Hippocampal formation (tissue), 2 donors: Measurements from ENCODE around the gene L3MBTL1.
A peak's percentile ranks its signal among the peaks of the same experiment; 100 is the strongest.

Experiments
- DNase-seq, 2 donors: peaks; one replicate each; lab custom pipeline; 2025; lab: John Stamatoyannopoulos, UW

The L3MBTL1 gene

DNA sequence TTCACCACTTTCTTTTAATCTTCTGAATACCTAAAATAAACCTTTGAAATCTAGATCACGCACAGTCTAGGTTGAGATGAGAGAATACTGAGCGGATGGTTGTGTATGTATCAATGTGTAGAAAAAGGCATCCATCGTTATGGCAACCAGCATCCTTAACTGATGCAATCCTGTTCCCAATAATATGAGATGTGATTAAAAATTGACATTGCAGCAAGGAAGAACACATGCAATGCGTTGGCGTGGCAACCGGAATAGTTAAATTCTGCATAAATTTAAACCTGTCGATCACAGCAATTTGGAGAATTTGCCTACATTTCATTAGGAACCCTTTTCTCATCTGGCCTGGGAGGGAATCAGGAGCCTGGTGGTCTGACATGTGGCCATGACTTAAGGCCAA is 1.3 kb upstream of the L3MBTL1 start:
- no peak for DNase-seq

DNA sequence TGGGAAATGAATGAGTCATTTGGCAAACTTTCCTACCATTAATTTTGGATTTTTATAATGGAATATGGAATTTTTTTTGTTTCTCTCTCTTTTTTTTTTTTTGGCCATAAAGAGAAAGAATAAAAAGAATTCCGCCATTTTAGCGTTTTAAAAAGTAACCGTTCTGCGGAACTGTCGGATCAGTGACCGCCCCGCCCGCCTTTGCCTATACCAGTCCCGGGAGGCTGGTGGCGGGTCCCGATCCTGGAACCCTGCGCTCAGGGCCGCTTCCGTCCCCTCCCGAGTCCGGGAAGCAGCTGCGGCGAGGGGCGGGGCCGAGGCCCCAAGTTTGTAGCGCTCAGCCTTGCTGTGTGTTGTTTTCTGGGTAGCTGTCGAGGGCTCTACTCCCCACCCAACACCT is 609 bp downstream of the L3MBTL1 start:
- no peak for DNase-seq

DNA sequence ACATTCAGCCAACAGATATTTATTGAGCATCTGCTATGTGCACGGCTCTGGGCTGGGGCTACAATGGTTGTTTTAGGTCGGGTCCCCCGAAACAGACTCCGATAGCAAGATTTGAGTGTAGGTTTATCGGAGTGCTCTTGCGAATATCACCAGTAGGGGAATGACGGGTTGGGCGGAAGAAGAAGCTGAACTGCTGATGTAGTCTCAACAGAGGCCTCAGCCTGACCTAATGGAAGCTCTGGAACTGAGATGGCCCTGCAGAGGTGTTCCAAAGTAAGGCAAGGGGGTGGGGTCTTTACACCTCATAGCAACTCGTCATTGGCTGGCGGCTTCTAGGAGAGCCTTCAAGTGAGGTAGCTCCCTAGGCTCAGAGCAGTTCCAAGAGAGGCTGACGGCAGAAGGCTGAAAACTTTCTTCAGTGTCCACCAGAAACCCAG is 1.1 kb downstream of the L3MBTL1 start:
- no peak for DNase-seq

DNA sequence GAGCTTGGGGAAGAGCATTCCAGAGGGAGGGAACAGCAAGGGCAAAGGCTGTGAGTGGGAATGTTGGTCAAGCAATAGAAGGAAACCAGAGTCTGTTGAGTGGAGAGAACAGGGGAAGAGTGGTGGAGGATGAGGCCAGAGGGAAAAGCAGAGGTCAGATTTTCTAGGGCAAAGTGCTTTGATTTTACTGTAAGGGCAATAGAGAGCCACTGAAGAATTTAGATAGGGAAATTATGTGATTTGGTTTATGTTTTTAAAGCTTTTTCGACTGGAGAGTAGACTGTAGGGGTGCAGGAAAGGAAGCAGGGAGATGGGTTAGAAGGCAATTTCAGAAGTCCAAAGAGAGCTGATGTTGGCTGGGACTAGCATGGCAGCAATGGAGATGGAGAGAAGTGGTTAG is 4.4 kb downstream of the L3MBTL1 start:
- no peak for DNase-seq

DNA sequence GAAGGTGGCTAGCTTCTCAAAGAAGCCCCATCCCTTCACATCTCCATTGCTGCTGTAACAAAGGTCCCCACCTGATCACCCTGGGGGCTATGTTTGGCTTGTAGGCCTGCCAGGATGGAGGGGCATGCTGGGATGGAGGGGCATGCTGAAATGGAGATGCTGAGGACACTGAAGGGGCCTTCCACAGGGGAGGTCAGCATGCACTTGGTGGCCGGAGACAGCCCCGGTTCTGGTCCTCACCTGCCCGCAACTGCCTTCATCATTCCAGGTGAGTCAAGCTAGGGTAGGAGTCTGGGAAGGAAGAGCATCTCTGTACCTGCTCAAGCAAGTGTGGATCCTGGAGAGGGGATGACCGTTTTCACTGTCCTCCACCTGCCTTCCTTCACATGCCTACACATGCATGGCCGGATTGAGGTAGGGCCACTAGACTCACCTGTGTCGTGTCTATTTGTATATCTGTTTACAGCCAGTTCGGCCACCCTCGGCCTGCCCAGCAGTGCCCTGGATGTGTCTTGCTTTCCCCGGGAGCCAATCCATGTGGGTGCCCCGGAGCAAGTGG is 6.0 kb downstream of the L3MBTL1 start:
- DNase-seq = no peak

DNA sequence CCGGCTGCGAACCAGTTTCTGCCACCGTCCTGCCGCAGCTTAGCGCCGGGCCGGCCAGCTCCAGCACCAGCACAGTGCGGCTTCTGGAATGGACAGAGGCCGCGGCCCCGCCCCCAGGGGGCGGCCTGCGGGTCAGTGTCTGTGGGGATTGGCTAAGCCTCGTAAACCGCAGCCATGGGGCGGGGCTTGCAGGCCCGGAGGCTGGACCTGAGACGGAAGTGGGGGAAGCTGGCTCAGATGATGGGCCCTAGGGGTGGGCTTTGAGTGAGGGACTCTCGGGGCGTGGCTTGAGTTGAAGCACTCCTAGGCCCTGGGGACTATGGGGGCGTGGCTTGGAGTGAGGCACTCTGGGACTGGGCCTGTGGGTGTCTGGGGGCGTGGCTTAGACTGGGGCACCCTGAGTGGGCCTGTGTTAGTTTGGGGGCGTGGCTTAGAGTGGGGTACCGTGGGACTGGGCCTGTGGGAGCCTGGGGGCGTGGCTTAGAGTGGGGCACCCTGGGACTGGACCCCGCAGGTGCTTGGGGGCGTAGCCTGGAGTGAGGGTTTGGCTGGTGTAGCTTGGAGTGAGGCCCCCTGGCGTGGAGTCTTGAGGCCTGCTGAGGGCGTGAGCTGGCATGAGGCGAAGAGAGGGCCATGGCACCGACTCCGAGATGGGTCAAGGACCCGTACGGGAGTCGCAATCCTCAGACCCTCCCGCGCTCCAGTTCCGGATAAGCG is 6.6 kb downstream of the L3MBTL1 start:
- DNase-seq = peak; percentile 97 to 98

DNA sequence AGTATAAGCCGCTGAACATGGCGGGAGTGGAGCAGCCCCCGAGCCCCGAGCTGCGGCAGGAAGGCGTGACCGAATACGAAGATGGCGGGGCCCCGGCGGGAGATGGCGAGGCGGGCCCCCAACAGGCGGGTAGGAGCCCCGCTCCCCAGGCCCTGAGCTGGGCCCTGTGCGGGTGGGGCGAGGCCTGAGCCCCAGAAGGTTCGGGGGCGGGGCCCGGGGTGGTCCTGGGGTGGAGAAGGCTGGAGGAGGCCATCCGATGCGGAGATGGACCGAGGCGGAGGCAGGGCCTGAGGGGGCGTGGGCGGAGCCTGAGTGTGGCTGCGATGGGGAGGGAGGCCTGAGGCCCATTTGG is 7.1 kb downstream of the L3MBTL1 start:
- DNase-seq = no peak

DNA sequence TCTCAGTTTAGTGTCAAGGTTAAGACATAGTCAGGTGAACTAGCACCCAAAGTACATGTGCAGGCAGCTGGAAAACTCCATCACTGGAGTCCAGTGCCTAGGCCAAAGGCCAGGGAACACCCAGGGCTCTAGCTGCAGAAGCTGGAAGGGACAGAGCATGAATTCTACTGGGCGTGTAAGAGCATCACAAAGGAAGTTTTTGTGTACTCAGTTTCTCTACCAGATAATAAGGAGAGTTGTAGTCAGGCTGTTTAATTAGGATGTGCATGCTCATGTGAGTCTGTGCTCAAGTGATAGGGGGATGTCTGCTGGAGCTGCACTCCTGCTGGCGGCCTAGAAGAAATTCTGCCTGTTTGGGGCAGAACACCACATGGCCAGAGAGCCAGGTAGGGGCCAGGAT is 8.1 kb downstream of the L3MBTL1 start:
- peak in 1 of 2 donors; percentile 29 for DNase-seq

DNA sequence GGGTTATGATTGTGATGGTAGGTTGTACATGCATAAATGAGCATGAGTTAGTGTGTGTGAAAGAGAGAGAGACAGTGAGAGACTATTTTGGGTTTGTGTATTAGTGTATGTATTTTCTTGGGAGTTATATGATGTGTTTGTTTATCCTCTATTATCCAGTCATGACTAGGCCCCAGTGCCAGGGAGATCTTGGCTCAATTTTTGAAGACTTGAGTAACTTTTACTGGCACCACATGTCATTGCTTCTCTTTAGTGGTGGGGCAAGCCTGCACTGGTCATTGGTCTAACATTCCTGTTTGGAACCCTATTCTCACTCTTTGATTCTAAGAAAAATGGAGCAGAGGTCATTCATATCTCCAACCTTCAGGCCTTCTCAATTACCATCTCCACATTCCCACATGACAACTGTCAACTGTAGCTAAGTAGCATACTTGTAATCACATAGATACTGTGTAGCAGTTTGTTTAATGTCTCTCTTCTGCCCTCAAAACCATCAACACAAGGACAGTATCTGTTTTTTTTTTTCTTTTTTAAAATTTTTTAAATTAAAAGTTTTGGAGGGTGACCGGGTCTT is 8.8 kb downstream of the L3MBTL1 start:
- DNase-seq = no peak

DNA sequence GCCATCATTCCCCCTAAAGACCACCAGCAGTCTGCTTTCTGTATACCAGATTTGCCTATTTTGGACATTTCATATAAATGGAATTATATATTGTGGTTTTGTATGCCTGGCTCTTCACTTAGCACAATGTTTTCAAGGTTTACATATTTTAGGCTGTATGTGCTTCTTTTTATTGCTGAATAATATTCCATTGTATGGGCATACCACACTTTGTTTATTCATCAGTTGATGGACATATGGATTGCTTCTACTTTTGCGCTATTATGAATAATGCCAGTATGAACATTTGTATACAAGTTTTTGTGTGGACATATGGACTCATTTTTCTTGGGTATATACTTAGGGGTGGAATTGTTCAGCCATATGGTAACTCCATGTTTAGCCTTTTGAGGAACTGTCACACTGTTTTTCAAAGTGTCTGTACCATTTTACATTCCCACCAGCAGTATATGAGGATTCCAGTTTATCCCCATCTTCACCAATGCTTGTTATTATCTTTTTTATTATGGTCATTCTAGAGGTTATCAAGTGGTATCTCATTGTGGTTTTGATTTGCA is 12.7 kb downstream of the L3MBTL1 start:
- no peak for DNase-seq

DNA sequence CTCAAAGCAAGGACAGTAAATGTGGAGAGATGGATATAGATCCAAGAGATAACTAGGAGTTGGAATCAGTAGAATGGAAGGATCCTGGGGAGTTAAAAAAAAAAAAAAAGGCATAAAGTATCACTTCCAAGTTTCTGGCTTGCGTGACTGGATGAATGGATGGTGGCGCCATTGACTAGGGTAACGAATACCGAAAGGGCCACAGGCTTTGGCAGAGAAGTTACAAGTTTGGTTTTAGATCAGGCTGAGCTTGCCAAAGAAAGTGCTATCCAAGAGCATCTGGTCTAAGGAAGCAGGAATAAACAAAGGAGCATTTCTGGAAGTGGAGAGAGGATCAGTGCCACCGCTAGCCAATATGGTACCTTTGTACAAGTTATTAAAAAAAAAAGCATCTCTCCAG is 17.5 kb downstream of the L3MBTL1 start:
- DNase-seq = peak in 1 of 2 donors; percentile 20

DNA sequence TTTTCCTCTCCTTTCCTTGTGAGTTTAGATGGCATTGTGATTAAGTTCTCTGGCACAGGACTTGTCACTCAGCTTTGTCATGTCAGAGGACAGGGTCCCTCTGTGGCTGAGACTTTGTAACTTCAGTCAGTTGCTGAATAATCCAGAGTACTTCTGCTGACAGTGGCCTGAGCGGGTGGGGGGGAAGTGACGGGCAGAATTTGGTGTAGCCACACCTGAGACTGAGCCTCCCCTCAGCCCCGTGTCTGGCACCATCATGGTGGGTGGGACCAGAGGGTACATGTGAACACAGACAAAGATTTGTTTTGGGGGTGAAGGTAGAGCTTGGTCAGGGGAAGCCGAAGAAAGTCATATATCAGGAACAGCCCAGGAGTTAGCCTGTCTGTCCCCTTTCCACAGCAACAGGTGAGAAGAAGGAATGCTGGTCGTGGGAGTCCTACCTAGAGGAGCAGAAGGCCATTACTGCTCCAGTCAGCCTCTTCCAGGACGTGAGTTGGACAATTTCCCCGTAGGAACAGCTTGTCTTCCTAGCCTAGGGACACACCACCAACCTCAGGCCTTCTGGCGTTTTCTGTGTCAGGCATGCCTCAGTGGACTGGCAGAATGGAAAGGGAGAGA is 20.9 kb downstream of the L3MBTL1 start:
- no peak for DNase-seq

DNA sequence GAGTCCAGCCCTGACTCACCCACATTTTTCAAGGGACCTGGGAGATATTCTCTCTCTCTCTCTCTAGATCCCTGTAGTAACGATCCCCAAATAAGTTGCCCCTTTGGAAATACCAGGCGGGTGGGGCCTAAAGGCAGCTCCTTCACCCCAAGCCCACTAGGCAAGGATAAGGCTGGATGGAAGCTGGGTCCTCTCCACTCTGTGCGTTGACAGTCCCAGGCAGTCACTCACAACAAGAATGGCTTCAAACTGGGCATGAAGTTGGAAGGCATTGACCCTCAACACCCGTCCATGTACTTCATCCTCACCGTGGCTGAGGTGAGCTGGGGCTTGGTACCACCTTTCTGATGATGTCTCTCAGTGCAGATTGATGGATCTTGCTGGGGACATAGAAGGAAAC is 21.6 kb downstream of the L3MBTL1 start:
- DNase-seq = no peak

DNA sequence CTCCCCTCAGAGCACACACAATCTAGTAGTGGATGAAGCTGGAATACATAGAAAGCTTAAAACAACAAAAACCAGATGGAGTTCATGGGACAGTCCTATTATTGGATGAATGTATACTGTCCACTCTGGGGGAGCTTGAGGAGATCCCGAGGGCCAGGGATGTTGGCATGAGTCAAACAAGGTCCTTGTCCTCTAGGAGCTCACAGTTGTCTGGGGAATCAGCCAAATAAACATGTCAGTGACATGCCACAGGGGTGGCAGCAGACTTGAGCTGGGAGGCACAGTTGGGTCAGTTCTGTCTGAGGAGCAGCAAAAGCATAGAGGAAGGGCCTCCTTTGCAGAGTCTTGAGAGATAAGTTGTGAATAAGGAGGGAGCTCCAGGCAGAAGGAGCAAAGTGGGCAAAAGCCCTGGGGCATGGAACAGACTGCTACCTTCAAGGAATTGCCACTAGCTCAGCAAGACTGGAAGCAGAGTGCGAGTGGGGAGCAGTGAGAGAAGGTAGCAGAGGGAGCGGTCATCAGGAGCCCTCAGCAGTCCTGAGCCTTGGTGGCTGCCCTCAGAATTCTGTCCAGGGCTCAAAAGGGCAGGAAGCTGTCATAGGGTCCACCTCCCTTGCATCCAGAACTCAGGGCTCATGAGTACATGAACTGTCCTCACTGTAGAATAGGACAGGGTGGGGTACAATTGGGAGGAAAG is 22.1 kb downstream of the L3MBTL1 start:
- DNase-seq = no peak

DNA sequence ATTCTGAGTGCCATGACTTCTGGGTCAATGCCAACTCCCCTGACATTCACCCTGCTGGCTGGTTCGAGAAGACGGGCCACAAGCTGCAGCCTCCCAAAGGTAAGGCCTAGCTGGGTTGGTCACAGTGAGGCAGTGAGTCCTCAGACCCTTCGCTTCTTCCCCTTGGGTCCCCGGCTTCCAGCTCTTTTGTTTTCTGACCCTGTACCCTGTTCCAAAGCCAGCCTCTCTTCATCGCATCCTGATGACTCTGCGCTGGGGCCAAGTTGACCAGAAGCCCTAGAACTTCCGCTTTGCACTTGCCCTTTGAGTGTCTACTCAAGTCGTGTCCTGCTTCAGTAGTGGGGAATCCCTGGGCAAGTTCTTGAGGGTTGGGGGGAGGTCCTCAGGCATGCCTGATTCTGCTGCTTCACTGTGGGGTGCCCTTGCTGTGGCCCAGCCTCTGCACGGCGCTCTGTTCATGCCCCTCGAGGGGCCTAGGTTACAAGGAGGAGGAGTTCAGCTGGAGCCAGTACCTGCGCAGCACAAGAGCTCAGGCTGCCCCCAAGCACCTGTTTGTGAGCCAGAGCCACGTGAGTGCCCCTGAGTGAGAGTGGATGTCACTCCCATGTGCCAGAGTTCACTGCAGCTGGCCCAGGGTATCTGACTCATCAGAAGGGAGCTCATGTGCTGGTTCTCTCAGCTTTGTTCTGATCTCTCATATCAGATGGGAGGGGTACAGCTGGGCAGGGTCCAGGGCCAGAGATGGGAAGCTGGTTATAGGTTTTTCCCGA is 23.0 kb downstream of the L3MBTL1 start:
- no peak for DNase-seq

DNA sequence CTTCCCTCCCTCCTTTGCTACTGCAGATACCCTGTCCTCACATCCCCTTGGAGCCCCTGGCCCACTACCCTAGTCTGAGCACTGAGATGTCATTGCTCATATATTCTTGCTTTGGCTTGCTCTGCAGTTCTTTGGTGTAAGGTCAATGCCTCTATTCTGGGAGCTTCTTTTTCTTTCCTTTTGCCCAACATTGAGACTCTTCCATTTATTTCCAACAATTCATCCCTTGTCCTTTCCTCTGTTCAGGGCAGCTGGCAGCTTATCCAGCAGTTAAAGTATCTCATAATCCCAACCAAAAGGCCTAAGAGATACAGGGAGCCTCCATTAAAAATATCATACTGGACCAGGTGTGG is 23.6 kb downstream of the L3MBTL1 start:
- no peak for DNase-seq

DNA sequence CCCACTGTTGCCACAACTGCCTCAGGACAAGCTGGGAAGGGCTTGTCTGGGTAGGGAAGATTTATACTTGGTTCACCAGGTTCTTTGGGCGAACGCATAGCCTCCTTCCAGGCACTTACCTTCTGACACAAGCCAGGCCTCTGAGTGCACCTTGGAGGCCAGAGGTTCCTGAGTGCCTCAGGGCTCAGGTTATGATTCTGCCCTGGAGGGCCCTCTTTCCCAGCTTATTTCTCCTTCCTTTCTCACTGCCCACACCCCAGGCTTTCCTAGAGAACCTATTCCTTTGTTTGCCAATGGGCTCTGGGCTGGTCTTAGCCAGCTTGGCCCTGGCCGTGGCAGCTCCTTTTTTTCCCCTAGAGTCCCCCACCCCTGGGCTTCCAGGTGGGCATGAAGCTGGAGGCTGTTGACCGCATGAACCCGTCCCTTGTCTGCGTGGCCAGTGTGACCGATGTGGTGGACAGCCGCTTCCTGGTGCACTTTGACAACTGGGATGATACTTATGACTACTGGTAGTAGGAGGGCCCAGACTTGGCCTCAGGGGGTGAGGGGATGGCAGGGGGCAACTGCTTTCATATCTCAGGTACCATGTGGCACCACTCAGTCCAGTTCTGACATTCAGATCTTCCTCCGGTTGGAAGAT is 25.0 kb downstream of the L3MBTL1 start:
- no peak for DNase-seq

DNA sequence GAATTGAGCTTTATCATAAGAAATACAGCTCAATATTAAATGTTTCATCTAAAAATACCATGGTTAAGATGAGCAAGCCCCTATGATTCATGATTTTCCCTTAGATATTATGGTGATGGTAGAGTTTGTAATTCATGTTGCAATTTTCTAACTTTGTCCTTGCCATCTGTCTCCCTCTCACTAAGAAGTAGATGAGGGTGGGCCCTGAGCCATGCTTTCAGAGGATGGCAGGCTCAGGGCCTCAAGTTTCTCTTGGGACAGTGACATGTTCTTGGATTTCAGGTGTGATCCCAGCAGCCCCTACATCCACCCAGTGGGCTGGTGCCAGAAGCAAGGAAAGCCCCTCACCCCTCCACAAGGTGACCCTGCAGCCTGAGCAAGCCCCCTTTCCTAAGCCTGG is 25.6 kb downstream of the L3MBTL1 start:
- peak in 1 of 2 donors; percentile 23 for DNase-seq

DNA sequence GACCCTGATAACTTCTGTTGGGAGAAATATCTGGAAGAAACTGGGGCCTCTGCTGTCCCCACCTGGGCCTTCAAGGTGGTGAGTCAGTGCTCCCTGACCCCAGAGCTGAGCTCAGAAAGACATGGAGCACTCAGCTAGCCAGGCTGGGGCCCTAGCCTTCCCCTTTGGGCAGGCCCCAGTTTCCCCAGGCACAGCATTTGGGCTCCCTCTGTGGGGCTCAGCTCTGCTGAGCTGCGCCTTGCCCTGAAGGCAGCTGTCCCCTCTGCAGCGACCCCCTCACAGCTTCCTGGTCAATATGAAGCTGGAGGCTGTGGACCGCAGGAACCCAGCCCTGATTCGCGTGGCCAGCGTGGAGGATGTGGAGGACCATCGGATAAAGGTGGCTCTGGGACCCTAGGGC is 26.5 kb downstream of the L3MBTL1 start:
- no peak for DNase-seq

DNA sequence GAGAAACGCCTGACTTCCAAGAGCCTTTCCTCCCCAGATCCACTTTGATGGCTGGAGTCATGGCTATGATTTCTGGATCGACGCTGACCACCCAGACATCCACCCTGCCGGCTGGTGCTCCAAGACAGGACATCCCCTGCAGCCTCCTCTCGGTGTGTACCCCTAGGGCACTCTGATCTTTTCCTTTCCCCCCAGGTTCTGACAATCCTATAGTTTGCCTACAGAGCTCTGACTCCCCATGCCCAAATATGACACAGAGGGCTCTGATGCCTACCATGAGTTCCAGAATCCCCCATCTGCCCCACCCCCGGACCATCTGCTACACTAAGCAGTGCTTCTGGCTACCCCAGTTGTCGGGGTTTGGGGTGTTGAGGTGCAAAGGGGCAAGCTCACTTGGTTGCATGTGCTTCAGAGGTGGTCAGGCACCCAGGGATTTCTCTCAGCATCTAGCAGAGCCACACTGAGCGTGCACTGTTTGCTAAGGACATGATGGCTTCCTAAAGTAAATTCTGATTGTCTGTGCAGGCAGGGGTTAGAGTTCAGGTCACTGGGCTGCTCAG is 27.4 kb downstream of the L3MBTL1 start:
- DNase-seq = no peak
